HuH-7 (cell line): ENCODE data around the gene MYH7B.

ENCODE experiments used
- DNase-seq: peaks from one replicate; pipeline ENCODE4 v3.0.0; 2011; ENCODE audit warnings: low spot score

The MYH7B gene

GRCh38 chr20:34977365-34978091 lies 21.9 kb downstream of the MYH7B start:
- no peak for DNase-seq

- DNase-seq: no peak
Observed at GRCh38 chr20:34978092-34978744, 22.6 kb downstream of the MYH7B start.

- DNase-seq: no peak
Observed at GRCh38 chr20:34979366-34980153, 23.9 kb downstream of the MYH7B start.

- no peak for DNase-seq
Observed at GRCh38 chr20:34980543-34981233, 25.0 kb downstream of the MYH7B start.

GRCh38 chr20:34982270-34983088 lies 26.8 kb downstream of the MYH7B start:
- DNase-seq: no peak

- no peak for DNase-seq
Observed at GRCh38 chr20:34983089-34983820, 27.6 kb downstream of the MYH7B start.

- no peak for DNase-seq
Observed at GRCh38 chr20:34983995-34984735, 28.5 kb downstream of the MYH7B start.

GRCh38 chr20:34984756-34985261 lies 29.1 kb downstream of the MYH7B start:
- DNase-seq: no peak

GRCh38 chr20:34985461-34986310 lies 30.0 kb downstream of the MYH7B start:
- no peak for DNase-seq

GRCh38 chr20:34986311-34987287 lies 30.9 kb downstream of the MYH7B start:
- DNase-seq: no peak

GRCh38 chr20:34987288-34988190 lies 31.9 kb downstream of the MYH7B start:
- no peak for DNase-seq

- no peak for DNase-seq
Observed at GRCh38 chr20:34988191-34988540, 32.5 kb downstream of the MYH7B start.

- DNase-seq: no peak
Observed at GRCh38 chr20:34989118-34989517, 33.5 kb downstream of the MYH7B start.

GRCh38 chr20:34989670-34990069 lies 34.0 kb downstream of the MYH7B start:
- no peak for DNase-seq

- DNase-seq: no peak
Observed at GRCh38 chr20:34990231-34990630, 34.6 kb downstream of the MYH7B start.

GRCh38 chr20:34990661-34991214 lies 35.1 kb downstream of the MYH7B start:
- DNase-seq: no peak
